Cortex of kidney (tissue), 1 donor: Measurements from ENCODE around the gene CACNB4.

Source experiments
- DNase-seq: peaks from one replicate; lab custom pipeline; 2025; lab: John Stamatoyannopoulos, UW

The CACNB4 gene

GRCh38 chr2:151783133-151783520 lies 315.7 kb downstream of the CACNB4 start:
- no peak for DNase-seq
